ENCODE results near the gene SCYL1.
A peak's percentile ranks its signal among the peaks of the same experiment; 100 is the strongest.

SCYL1 gene

GRCh38 chr11:65537620-65538231, 12.8 kb downstream of the SCYL1 start:
- DNase-seq, result no peak

GRCh38 chr11:65538232-65538914, 13.5 kb downstream of the SCYL1 start:
- DNase-seq, result no peak

GRCh38 chr11:65538915-65539743, 14.2 kb downstream of the SCYL1 start:
- no peak for DNase-seq

- DNase-seq, result no peak
These were observed 14.9 kb downstream of the SCYL1 start for GRCh38 chr11:65539744-65540289.

DNA sequence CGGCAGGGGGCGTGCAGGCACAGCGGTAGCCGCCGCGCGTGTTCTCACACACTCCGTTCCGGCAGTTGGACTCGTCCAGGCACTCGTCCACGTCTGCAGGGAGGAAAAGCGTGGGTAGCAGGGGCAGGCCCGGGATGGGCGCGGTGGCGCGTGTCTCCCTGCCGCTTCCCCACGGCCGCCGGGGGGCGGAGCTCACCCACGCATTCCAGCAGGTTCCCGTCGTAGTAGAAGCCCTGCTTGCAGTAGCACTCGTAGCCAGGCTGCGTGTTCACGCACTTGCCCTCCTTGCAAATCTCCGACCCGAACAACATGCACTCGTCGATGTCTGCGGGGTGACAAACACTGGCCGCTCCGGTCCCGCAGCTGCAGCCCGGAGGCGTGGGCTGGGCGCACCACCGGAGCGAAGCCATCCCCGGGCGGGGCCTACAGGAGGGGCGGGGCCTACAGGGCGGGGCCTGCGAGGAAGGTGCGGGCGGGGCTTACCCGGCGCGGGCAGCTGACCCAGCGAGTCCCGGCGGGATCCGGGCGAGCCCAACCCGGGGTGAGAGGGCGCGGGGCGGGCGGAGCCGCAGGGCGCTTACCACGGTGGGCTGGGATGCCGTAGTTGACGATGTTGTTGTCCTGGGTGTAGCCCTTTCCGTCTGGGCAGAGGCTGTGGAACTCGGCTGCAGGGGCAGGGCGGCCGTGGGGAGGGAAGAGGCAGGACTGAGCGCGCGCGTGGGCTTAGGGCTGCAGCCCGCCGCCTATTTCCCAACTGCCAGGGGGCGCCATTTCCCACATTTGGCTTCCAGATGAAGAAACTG, 15.6 kb downstream of the SCYL1 start:
- peak; percentile 80 to 86 for DNase-seq

- no peak for DNase-seq
These were observed 16.5 kb downstream of the SCYL1 start for GRCh38 chr11:65541093-65541982.

DNA sequence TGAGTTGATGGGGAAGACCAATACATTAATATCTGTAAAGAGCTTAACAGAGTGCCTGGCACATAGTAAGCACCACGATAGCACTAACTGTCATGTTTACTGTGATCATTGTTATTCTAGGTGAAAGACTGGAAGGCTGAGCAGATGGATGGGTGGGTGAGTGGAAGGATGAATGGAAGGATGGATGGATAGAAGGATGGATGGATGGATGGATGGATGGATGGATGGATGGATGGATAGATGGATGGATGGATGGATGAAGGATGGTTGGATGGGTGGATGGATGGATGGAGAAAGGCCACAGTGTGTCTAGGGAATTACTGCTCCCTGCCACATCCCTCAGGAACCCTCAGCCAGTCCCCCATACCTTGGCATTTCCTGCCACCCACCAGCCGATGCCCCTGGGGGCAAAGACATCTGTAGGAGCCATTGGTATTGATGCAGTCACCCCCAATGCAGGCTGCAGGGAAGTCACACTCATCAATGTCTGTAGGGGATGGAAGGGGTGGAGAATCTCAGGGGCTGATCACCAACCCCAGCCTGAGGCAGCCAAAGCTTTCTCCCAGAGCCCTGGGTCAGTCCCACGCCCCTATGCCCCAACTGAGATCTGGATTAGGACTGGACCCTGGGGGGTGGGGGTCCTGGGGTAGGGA, 18.0 kb downstream of the SCYL1 start:
- no peak for DNase-seq

DNA sequence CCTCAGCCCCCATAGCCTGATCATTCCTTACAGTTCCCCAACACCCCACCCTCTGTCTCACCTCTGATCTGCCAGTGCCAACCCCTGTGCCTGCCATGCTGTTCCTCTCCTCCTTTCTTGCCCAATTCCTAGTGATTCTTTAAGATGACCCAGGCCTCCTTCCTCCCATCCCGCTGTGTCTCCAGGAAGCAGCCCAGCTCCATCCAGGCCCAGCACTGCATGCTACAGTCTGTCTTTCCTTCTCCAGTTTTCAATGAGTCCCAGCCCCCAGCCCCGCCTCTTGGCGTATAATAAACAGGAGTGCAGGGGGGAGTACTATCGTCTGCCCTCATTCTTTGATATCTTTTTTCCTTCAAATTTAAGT, 21.0 kb downstream of the SCYL1 start:
- no peak for DNase-seq

- peak; percentile 67 to 69 for DNase-seq
These were observed 21.5 kb downstream of the SCYL1 start for GRCh38 chr11:65546217-65546958.

- DNase-seq, result no peak
These were observed 22.7 kb downstream of the SCYL1 start for GRCh38 chr11:65547446-65548125.

DNA sequence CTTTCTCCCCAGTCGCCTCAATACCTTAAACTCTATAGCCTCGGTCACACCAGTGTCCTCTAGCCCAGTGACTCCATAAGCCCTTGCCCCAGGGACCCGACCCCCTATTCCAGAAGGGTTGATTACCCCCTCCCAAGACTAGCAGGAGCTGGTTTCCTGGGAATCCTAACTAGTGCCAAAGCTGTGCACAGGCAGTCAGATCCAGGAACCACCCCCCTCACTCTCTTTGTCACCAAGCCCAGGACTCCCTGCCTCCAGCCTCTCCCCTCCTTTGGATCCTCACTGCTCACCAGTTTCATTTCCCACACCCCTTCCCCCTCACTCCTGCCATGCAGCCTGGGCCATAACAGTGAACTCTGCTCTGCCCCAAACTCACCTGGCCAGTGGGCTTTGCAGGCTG, 23.5 kb downstream of the SCYL1 start:
- DNase-seq, result no peak

GRCh38 chr11:65549096-65549495, 24.2 kb downstream of the SCYL1 start:
- no peak for DNase-seq

GRCh38 chr11:65551572-65552387, 26.9 kb downstream of the SCYL1 start:
- peak; percentile 31 to 35 for DNase-seq

- DNase-seq, result no peak
These were observed 27.6 kb downstream of the SCYL1 start for GRCh38 chr11:65552388-65552951.

- peak; percentile 78 to 90 for DNase-seq
These were observed 28.6 kb downstream of the SCYL1 start for GRCh38 chr11:65553301-65554001.

DNA sequence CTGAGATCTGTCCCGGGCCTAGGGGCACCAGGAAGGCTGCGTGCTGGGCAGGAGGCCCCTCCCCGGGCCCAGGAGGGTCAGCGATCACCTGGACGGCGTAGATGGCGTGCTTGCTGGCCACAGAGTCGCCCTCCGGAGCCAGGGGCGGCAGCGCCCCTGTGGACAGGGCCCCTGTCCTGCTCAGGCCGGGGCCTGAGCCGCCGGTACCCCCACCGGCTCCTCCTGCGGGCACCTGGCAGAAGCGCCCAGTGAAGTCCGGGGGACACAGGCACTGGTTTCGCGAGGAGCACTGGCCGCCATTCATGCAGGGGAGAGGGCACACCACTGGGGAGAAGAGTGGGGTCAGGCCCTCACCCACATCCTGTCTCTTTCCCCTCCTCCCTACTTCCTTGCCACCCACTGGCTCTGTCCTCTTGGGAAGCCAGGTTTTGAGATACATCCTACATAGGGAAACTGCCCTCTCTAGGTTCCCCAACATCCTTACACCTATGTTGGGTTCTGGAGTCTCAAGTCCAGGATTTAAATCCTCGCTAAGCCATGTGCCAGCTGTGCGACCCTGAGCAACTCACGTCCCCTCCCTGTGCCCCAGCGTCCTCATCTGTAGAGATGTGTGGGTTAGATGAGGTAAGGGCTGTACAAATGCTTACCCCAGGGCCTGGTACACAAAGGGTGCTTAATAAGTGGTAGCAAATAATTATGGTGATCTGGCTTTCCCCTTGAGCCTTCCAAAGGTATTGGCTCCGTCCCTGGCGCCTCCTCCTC, 29.4 kb downstream of the SCYL1 start:
- DNase-seq, result no peak

DNA sequence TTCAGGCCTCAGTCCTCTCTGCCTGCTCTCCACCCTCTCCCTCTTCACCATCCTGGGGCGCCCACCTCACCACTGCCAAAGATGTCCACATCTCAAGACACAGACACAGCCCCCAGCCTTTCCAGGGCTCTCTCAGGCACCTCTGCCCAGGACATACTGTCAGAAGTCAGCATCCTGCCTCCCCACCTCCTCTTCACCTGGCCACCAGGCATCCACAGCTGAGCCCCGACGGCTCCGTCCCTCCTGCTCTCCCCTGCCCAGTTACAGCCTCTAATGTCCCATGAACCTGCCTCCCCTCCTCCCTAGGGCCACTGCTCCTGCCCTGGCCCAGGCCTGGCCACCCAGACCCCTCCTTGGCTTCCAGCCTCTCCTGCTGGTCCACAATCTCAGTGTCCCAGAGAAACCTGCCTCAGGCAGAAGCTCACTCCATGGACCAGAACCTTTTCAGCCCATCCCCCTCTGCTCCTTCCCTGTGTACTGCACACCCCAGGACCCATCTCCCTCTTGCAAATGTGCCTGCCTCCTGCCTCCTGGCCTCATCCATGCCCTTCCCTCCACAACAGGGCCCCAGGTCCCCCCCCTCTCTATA, 30.1 kb downstream of the SCYL1 start:
- no peak for DNase-seq
